OCI-LY3 (cell line): Measurements from ENCODE around the gene HIPK1.

Experiments
- CTCF ChIP-seq: fragments of 200-600, 300-600 bp; sonication (generic); IDR thresholded peaks from 2 replicates; pipeline ENCODE4 v1.5.1; 2014; ENCODE audit warnings: antibody characterized with exemption, low read length, low read depth
- EZH2phosphoT487 ChIP-seq: fragments of 200-600 bp; shearing (Covaris generic); IDR thresholded peaks from 2 replicates; pipeline ENCODE4 v1.6.1; 2018; ENCODE audit warnings: antibody characterized with exemption, mixed run types, low read depth

- TF ChIP-seq CTCF (no peak), EZH2phosphoT487 (no peak)
Measured at GRCh38 chr1:113976609-113977278, 47.6 kb downstream of the HIPK1 start.
